ENCODE measurements around the gene ASTN2. TPM values are rescaled to one million over a fixed set of nuclear protein-coding genes. Genes with fewer than 3 reads are reported as not detected.

ASTN2 gene
- total RNA-seq, 4 donors from 2014 or later, result 3.0 to 7.0 (median 5.2) TPM

- in situ Hi-C loops (cut with MboI; ENCODE audit: low pct_ligation_motif_present in 1 of 4, low pct_unique_long_range_greater_than_20kb in 1 of 4, low sequenced_read_pairs in 3 of 4), result no loop called here
- TF ChIP-seq POLR2A (IDR thresholded peaks at IDR 0.05) (no peak), CTCF (IDR thresholded peaks at IDR 0.05) (no peak), POLR2AphosphoS5 (IDR thresholded peaks at IDR 0.05) (no peak), EP300 (IDR thresholded peaks at IDR 0.05; ENCODE audit: low read depth) (no peak)
Measured at GRCh38 chr9:117164512-117164911, 250.3 kb downstream of the ASTN2 start.

GRCh38 chr9:117160254-117160653 is 254.6 kb downstream of the ASTN2 start:
- Histone ChIP-seq H3K36me3 (no peaks in the 10 kb centered on the region), H3K27ac (no peak overlapping the region), H3K27me3 (no peaks in the 10 kb centered on the region), H3K4me3 (no peak overlapping the region), H3K9me3 (no peaks in the 10 kb centered on the region), H3K4me1 (no peaks in the 10 kb centered on the region)
- intact Hi-C loops (cut with DNase I; ENCODE audit: low total_unique reads) (no loop called here), in situ Hi-C loops (cut with MboI; ENCODE audit: low pct_ligation_motif_present in 1 of 4, low pct_unique_long_range_greater_than_20kb in 1 of 4, low sequenced_read_pairs in 3 of 4) (no loop called here)
- no peak for DNase-seq
- TF ChIP-seq CTCF (IDR thresholded peaks at IDR 0.05) (no peak), POLR2A (IDR thresholded peaks at IDR 0.05) (no peak), EP300 (IDR thresholded peaks at IDR 0.05; ENCODE audit: low read depth) (no peak), POLR2AphosphoS5 (IDR thresholded peaks at IDR 0.05) (no peak)

More at GRCh38 chr9:117164512-117164911, 250.3 kb downstream of the ASTN2 start:
- WGBS, 2 donors (ENCODE audit: low coverage in 1 of 2), result 71% methylated on average over 1 of the region's 1 CpG; no CpG with 5 or more reads in 1 of the 2 donors
- H3K9me3 ChIP-seq, result no peaks in the 10 kb centered on the region
- DNase-seq, result no peak
- no peak overlapping the region for H3K4me3 ChIP-seq
- H3K36me3 ChIP-seq, result no peaks in the 10 kb centered on the region
- intact Hi-C loops (cut with DNase I; ENCODE audit: low total_unique reads), result no loop called here
- no peak overlapping the region for H3K27ac ChIP-seq
- no peaks in the 10 kb centered on the region for H3K27me3 ChIP-seq
- H3K4me1 ChIP-seq, result no peaks in the 10 kb centered on the region

DNA sequence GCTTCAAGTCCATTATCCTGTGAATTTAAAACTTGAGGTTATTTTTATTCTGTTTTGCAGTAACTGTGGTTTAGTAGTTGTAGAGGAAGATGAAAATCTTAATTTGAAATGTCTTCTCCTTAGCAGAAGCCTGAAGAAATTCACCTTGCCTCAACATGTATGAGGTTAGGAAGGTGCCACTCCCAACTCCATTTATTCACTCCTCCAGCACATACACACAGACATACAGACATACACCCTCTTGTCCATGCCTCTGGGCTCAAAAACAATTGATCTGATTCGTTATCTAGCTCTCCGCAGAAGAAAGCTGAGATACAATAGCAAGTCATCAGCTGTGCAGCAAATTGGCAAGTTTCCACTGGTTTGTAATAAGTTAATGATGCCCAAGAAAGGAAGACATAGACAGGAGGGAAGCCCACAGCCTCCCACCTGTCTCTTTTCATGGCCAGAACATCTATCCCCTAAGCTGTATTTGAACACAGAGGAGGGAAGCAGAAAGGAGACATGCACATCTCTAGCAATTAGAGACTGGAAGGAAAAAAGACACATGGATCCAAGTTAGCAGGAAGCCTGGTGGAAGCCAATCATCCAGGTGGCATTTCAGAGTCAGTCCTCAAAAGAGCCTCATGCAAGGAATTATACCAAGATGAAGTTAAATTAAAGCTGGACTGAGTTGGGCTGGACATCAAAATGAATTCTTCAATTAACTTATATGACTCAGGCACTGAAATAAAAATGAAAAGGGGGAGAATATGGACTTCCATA is 257.9 kb downstream of the ASTN2 start:
- TF ChIP-seq CTCF (IDR thresholded peaks at IDR 0.05), result no peak
- no peak for TF ChIP-seq EP300 (IDR thresholded peaks at IDR 0.05; ENCODE audit: low read depth)
- TF ChIP-seq POLR2AphosphoS5 (IDR thresholded peaks at IDR 0.05), result no peak
- TF ChIP-seq POLR2A (IDR thresholded peaks at IDR 0.05), result no peak
- Histone ChIP-seq H3K4me3 (no peak overlapping the region), H3K36me3 (no peaks in the 10 kb centered on the region), H3K27me3 (no peaks in the 10 kb centered on the region), H3K27ac (no peak overlapping the region), H3K4me1 (no peaks in the 10 kb centered on the region), H3K9me3 (no peaks in the 10 kb centered on the region)
- intact Hi-C loops (cut with DNase I; ENCODE audit: low total_unique reads), result no loop called here
- WGBS, 2 donors (ENCODE audit: low coverage in 1 of 2), result 78% methylated on average over 2 of the region's 2 CpGs; no CpG with 5 or more reads in 1 of the 2 donors
- in situ Hi-C loops (cut with MboI; ENCODE audit: low pct_ligation_motif_present in 1 of 4, low pct_unique_long_range_greater_than_20kb in 1 of 4, low sequenced_read_pairs in 3 of 4), result no loop called here
- no peak for DNase-seq

GRCh38 chr9:117156144-117156688 is 258.6 kb downstream of the ASTN2 start:
- Histone ChIP-seq H3K4me1 (no peaks in the 10 kb centered on the region), H3K4me3 (no peak overlapping the region), H3K36me3 (no peaks in the 10 kb centered on the region), H3K27me3 (no peaks in the 10 kb centered on the region), H3K27ac (no peak overlapping the region), H3K9me3 (no peaks in the 10 kb centered on the region)
- in situ Hi-C loops (cut with MboI; ENCODE audit: low pct_ligation_motif_present in 1 of 4, low pct_unique_long_range_greater_than_20kb in 1 of 4, low sequenced_read_pairs in 3 of 4) (no loop called here), intact Hi-C loops (cut with DNase I; ENCODE audit: low total_unique reads) (no loop called here)
- no peak for DNase-seq
- no peak for TF ChIP-seq POLR2A (IDR thresholded peaks at IDR 0.05)
- no peak for TF ChIP-seq EP300 (IDR thresholded peaks at IDR 0.05; ENCODE audit: low read depth)
- no peak for TF ChIP-seq POLR2AphosphoS5 (IDR thresholded peaks at IDR 0.05)
- no peak for TF ChIP-seq CTCF (IDR thresholded peaks at IDR 0.05)
- WGBS, 2 donors (ENCODE audit: low coverage in 1 of 2), result 62 to 74% methylated on average over 2 of the region's 2 CpGs

Data from transverse colon (tissue), 4 donors.